ENCODE results near the gene MVD.

MVD gene

DNA sequence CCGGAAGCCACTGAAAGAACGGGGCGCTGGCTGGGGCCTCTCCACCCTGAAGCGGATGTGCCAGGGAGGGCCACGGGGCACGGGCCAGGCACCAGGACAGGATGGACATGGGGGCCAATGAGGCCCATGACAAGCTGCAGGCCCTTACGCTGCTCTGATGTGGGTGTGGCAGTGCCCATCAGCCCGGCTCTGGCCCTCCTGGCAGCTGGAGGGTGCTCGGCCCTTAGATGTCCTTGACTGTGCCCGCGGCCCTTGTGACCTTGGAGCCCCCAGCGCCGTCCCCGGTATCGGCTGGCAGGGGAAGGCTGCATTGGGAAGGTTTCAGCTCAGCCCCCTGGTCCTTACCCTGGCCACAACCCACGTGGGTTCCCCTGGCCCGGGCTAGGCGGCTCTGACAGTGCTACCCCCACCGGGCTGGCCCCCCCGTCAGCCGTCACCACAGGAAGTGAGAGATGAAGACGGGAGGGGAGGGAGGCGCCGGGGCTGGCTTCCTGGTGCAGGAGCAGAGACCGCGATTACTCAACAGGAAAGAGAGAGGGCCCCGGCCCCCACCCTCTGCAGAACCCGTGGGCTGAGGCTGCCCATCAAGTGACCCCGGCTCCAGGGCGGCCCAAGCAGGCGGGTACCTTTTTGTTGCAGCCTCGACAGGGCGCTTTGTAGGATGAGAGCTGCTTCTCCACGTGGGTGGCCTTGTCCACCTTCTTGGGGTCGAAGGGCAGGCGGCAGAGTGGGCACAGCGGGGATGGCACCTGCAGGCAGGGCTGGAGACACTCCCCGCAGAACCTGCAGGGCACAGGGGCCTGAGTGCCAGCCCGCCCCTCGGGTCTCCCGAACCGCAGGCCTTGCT, 38.0 kb upstream of the MVD start:
- Mint-ChIP-seq H3K36me3 (no peaks in the 10 kb centered on the region), H3K4me1 (peaks cover 60% of the 10 kb centered on the region), H3K27me3 (no peaks in the 10 kb centered on the region), H3K4me3 (peak overlapping the region; percentile 89), H3K27ac (peak overlapping the region; percentile 95), H3K9me3 (no peaks in the 10 kb centered on the region)

DNA sequence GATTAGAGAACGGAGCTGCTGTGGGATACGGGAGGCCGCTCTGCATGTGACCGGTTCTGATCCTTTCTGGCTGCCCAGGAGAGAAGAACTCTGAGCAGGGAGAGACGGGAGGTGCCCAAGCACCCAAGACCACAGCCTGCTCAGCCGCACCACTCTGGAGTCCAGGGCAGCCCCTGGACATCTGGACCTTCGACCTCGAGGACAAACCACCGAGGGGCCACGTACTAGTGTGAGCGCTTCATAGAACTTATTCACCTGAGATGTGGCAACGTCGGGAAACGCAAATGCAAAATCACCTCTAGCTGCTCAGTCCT, 37.4 kb upstream of the MVD start:
- peaks cover 58% of the 10 kb centered on the region for H3K4me1 Mint-ChIP-seq

DNA sequence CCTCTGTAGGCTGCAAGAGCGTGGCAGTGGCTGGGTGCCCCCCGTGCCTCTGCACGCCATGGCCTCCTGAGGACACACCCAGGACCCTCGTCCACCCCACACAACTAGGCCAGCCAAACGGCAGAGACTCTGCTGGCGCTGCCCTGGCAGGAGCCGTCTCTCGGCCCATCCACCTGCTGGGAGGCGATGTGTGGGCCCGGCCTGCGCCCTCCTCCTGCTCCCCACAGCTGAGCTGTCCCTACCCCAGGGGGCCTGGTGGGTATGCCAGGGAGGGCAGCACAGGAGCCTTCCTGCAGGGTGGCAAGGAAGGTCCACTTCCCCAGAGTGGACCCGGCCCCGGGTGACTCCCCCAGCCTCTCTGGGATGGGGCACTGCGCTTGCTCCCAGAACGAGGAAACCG, 36.3 kb upstream of the MVD start:
- no peaks in the 10 kb centered on the region for H3K36me3 Mint-ChIP-seq
- no peaks in the 10 kb centered on the region for H3K9me3 Mint-ChIP-seq

More for the DNA sequence above, 37.4 kb upstream of the MVD start:
- Mint-ChIP-seq H3K36me3 (no peaks in the 10 kb centered on the region), H3K27me3 (no peaks in the 10 kb centered on the region), H3K4me3 (peak overlapping the region; percentile 89), H3K27ac (peak overlapping the region; percentile 95), H3K9me3 (no peaks in the 10 kb centered on the region)

DNA sequence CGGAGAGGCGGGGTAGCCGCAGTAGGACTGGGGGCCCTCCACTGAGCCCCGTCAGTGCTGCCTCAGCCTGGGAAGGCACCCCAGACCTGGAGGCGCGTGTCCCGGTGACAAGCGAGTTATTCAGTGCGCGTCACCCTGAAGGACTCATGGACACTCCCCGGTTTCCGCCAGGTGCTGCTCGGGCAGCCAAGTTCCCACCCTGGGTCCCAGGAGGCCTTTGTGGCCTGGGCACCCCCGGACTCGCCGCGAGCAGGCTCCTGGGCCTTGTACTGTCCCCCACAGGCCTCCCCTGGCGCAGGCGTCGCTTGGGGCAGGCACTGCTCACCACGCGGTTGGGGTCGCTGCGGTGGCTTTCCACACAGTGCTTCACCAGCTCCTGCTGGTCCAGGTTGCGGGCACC, 35.8 kb upstream of the MVD start:
- Mint-ChIP-seq H3K27me3 (no peaks in the 10 kb centered on the region), H3K36me3 (no peaks in the 10 kb centered on the region), H3K27ac (no peak overlapping the region), H3K4me1 (peaks cover 48% of the 10 kb centered on the region), H3K4me3 (no peak overlapping the region), H3K9me3 (no peaks in the 10 kb centered on the region)

More for the DNA sequence above, 36.3 kb upstream of the MVD start:
- Mint-ChIP-seq H3K27me3 (no peaks in the 10 kb centered on the region), H3K4me1 (peaks cover 51% of the 10 kb centered on the region), H3K27ac (no peak overlapping the region), H3K4me3 (no peak overlapping the region)

DNA sequence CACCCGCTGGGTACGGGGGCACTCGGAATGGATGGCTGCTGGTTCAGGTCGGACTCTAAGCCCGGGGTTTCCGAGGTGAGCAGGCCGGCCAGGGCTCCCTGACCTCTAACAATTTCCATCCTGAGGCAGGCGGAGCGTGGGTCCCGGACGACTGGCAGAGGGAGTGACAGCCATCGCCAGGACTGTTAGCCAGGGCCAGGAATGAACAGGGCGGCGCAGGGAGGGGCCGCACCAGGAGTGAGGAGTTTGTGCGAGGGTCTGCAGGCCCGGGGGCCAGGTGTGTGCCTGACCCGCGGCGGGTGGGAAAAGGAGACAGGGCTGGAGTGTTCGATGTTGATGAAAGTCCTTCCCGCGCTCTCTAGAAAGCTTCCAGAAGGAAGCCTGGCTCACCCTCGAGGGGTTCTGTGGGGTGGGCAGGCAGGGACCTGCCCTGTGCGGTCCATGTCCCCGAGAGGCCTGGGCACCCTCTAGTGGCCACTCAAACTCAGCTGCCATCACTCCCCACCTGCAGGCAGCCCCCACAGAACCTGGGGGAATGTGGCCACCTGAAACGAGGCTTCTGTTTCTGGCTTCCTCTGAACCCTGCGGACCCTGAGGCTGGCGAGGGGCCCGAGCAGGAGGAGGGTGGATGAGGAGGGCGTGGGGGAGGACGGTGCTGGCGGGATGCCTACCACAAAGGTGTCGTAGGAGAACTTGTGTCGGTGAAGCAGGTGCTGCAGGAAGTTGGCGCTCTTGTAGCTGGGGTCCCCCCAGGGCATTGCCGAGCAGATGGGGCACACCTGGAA, 35.1 kb upstream of the MVD start:
- Mint-ChIP-seq H3K4me1 (peaks cover 45% of the 10 kb centered on the region), H3K27ac (peak overlapping the region; percentile 77), H3K4me3 (no peak overlapping the region), H3K36me3 (no peaks in the 10 kb centered on the region), H3K9me3 (no peaks in the 10 kb centered on the region), H3K27me3 (no peaks in the 10 kb centered on the region)

DNA sequence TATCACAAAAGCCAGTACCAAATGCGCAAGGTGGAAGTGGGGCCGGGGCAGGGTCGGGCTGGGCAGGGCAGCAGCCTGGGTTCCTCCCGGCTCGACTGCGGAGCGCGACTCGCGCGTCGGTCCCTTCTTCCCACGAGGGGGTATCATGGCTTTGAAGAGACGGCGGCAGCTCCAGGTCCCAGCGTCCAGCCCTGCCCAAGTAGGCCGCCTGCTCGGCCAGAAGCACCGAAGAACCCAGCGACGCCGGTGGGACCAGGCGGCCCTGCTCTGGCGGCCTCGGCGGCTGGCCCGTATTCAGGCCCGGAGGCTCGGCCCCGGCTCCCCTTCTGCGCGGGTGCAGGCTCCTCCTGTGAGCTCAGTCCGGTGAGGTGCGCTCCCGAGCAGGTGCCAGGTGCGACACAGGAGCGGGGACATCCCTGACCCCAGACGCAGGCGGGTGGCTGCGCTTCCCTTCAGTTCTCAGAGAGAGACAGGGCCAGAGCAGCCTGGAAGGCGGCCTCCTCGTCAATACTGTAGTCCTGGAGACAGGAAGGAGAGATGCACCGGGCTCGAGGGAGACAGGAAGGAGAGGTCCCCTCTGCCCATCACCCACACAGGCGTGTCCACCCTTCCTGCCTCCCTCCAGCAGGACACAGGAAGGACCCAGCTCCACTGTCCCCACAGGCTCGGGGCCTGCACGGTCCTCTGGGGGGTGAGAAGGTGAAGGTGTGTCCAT, 34.4 kb upstream of the MVD start:
- H3K9me3 Mint-ChIP-seq = no peaks in the 10 kb centered on the region
- no peaks in the 10 kb centered on the region for H3K27me3 Mint-ChIP-seq
- H3K36me3 Mint-ChIP-seq = no peaks in the 10 kb centered on the region
- H3K4me3 Mint-ChIP-seq = no peak overlapping the region
- peak overlapping the region; percentile 77 for H3K27ac Mint-ChIP-seq
- H3K4me1 Mint-ChIP-seq = peaks cover 45% of the 10 kb centered on the region

DNA sequence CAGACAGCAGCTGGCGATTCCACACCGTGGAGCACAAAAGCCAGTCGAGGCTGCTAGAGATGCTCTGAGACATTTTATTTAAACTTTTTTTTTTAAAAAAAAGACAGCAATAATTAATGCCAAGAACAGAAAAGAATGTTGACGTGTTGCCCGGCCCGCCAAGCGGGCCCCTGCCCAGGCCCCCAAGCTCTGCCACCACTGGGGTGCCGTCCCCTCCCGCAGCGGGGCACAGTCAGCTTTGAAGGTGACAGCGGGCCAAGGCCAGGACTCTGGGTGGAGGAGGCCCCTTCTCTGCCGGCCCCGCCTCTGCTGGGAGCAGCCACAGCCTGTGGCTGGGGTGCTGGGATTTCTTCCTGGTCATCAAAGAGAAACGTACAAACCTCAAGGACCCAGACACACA, 33.5 kb upstream of the MVD start:
- Mint-ChIP-seq H3K9me3 (no peaks in the 10 kb centered on the region), H3K36me3 (no peaks in the 10 kb centered on the region), H3K4me3 (no peak overlapping the region), H3K27ac (no peak overlapping the region), H3K27me3 (no peaks in the 10 kb centered on the region), H3K4me1 (peaks cover 44% of the 10 kb centered on the region)

DNA sequence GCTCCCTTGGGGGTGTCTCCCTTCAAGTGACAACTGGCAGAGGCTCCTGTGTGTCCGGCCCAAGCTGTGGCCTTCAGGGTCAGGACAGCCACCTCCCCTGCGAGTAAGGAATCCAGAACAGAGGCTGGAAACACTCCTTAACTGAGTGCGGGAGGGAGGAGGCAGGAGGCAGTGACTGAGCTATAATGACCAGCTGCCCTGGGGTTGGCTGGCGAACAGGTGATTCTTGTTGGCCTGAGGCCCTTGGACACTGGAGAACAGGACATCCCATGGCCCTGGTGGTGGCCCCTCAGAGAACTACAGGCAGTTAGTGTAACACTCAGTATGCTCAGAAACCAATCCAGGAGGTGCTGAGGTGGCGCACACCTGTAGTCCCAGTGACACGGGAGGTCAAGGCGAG, 32.9 kb upstream of the MVD start:
- no peak overlapping the region for H3K27ac Mint-ChIP-seq

DNA sequence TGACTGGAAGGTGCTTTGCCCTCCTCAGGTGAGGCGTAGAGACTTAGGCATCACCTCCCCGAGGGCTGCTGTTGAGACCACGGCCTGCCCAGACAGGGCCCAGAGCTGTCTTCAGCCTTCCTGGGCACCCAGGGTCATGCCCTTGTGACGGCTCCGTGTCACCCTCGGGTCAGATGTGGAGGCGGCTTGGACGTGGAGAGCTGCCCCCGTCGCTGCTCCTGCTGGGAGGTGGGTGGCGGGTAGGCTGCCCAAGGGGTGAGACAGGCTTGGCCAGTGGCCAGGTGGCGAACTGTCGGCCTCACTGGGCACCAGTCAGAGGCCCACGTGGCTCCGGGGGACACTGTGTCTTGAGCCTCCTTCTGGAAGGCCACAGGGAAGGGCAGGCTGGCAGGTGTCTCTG, 32.3 kb upstream of the MVD start:
- Mint-ChIP-seq H3K4me3 (no peak overlapping the region), H3K9me3 (no peaks in the 10 kb centered on the region), H3K27ac (no peak overlapping the region), H3K36me3 (no peaks in the 10 kb centered on the region), H3K27me3 (no peaks in the 10 kb centered on the region), H3K4me1 (peaks cover 49% of the 10 kb centered on the region)

More for the DNA sequence above, 32.9 kb upstream of the MVD start:
- Mint-ChIP-seq H3K36me3 (no peaks in the 10 kb centered on the region), H3K9me3 (no peaks in the 10 kb centered on the region), H3K4me1 (peaks cover 45% of the 10 kb centered on the region), H3K27me3 (no peaks in the 10 kb centered on the region), H3K4me3 (no peak overlapping the region)

DNA sequence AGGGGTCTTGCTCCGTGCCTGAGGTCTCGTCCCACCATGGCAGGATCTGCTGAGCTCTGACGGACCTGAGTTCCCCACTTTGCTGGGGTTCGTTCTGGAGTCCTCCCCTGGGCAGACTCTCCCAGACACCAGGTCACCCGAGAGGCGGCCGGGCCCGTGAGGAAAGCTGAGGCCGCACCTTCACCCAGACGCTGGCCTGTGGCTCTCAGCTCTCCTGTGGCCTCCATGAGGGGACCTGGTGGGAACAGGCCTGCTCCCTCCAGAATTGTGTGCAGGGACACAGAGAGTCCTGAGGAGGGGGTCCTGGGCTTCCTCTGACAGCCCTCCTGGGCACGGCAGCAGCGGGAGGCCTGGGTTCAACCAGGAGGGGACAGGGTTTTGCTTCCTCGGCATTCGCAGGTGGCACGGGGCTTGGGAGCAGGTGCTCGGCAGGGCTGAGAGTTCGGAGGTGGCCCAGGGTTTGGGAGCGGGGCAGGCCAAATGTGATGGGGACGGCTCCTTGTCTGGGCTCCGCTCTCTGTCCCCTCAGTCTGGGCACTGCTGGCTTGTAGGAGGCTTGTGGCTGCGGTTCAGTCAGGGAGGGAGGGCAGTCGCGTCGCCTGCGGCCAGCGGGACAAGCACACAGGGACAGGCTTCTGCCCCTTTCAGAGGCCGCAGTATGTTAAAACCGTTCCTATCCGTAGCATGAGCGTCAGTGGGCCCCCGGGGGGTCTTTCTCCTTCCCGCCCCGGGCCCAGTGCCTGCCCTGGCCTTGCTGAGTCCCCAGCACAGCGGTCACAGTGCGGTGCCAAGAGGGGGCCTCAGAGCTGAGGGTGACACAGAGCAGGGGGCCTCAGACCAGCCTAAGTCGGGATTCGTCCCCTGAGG, 31.6 kb upstream of the MVD start:
- peak overlapping the region; percentile 79 for H3K27ac Mint-ChIP-seq
- H3K27me3 Mint-ChIP-seq = no peaks in the 10 kb centered on the region
- H3K4me3 Mint-ChIP-seq = no peak overlapping the region

DNA sequence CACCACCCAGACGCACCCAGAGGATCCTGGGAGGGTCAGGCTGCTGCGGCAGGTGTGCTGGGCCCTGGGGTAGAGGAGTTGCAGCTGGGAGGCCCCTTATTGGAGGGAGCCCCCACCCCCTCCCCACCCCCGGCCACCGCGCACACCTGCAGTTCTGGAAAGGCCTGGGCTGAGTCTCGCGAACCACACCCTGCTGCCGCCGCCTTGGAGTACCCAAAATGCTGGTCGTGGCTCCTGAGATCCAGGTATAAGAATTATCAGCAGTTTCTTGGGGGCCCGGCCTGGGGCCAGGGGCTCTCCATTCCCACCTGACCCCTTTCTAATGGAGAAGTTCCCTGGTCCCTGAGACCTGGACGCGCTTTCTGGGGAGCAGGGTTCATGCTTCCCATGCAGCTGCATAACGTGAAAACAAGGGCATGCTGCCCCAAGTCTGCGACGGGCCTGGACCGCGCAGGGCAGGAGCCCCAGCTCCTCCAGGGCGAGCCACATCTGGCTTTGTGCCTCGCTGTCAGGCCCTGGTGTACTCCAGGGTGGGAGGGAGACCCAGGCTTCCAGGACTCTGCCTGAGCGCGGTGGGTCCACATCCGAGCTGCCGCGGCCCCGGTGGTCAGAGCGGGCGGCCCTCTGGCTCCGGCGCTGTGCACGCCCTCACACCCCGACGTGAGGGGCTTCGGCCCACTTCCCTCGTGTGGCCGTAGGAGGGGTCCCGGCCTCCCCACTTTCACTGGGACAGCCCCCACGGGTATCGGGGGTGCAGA, 30.7 kb upstream of the MVD start:
- Mint-ChIP-seq H3K27me3 (no peaks in the 10 kb centered on the region), H3K36me3 (no peaks in the 10 kb centered on the region), H3K4me1 (peaks cover 53% of the 10 kb centered on the region), H3K4me3 (no peak overlapping the region), H3K9me3 (no peaks in the 10 kb centered on the region), H3K27ac (no peak overlapping the region)

More for the DNA sequence above, 31.6 kb upstream of the MVD start:
- Mint-ChIP-seq H3K36me3 (no peaks in the 10 kb centered on the region), H3K9me3 (no peaks in the 10 kb centered on the region), H3K4me1 (peaks cover 44% of the 10 kb centered on the region)

DNA sequence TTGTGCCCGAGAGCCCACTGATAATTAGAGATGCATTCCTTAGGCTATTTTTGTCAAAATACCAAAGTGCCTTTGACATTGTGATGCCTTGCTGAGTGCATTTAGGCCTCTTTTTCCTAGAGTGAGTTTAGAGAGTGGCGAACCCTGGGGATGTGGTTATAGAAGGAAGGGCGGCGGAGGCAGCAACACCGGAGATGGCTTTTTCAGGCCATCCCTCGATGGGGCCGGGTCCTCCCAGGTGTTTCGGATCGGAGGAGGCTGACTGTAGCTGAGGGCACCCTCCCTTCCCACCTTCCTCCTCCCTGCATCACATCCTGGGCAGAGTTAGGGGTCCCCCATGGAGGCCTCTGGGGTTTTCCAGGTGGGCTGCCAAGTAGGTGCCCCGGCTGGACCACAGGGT, 30.0 kb upstream of the MVD start:
- H3K4me1 Mint-ChIP-seq = peaks cover 53% of the 10 kb centered on the region
- peak overlapping the region; percentile 55 for H3K27ac Mint-ChIP-seq
- peak overlapping the region; percentile 39 for H3K4me3 Mint-ChIP-seq
- H3K36me3 Mint-ChIP-seq = no peaks in the 10 kb centered on the region
- H3K27me3 Mint-ChIP-seq = no peaks in the 10 kb centered on the region
- H3K9me3 Mint-ChIP-seq = no peaks in the 10 kb centered on the region

DNA sequence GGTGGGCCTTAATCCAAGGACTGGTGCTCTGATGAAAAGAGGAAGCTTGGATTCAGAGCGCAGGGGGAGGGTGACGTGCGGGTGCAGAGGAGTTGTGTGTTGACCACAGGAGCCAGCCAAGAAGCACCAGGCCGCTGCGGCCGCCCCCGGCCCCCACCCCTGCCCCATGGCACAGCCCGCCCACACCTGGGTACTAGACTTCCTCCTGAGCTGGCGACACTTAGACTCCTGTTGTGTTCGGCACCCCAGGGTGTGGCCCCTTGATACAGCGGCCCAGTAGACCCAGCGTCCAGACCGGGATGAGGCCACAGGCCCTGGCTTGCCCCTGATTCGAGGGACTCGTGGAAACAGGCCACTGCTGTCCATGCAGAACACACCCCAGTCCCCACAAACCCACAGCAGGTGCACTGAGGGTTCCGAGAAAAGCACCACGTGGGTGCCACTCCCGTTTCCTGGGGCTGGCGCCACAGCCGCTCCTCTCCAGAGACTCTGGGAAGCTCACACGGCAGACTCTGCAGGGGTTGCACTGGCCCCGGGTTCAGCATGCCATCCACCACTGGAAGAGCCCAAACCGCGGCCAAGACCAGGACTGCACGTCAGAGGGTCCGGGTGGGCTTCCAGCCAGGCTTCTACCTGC, 29.2 kb upstream of the MVD start:
- Mint-ChIP-seq H3K36me3 (no peaks in the 10 kb centered on the region), H3K4me1 (peaks cover 48% of the 10 kb centered on the region), H3K4me3 (no peak overlapping the region), H3K27ac (peak overlapping the region; percentile 59), H3K9me3 (no peaks in the 10 kb centered on the region), H3K27me3 (no peaks in the 10 kb centered on the region)

DNA sequence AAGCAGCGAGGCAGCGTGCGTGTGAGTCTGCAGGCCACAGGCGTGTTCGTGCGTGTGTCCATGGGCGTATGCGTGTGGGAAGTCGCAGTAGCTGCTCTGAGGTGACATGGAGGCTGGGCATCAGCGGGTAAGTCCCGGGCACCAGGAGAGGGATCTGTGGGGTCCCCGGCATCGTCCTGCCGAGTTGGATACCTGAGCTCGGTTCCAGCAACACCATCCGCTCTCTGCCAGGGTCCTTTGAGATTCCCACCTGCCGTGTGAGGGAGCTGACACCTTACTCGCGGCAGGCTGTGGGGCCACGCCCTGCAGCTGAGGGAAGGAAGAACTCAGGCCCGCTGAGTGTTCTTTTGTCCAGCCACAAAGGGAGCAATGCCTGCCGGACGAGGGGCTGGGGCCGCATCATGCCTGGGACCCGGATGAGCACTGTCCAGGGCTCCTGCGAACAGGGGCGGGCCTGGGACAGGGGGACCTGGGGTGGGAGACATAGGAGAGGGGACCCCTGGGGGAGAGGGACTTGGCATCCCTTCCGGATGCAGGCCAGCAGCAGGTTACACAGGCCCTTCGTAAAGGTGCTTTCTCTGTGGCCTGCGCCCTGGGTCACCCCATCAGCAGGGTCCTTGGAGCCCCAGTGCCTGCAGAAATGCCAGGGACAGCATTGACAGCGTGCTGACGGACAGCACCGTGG, 28.4 kb upstream of the MVD start:
- Mint-ChIP-seq H3K27ac (peak overlapping the region; percentile 80), H3K4me1 (peaks cover 48% of the 10 kb centered on the region), H3K9me3 (no peaks in the 10 kb centered on the region), H3K27me3 (no peaks in the 10 kb centered on the region), H3K36me3 (no peaks in the 10 kb centered on the region), H3K4me3 (no peak overlapping the region)

All from activated naive CD4-positive, alpha-beta T cell treated with anti-CD3 and anti-CD28 coated beads, Interleukin-2, amount 50 U/mL, for 24 hours (primary cell).